AG09309 (cell line): Measurements from ENCODE around the gene ABCG1.

ENCODE experiments used
- DNase-seq: peaks from one replicate; pipeline ENCODE4 v3.0.0-alpha.2; 2010; ENCODE audit warnings: low read depth
- H3K4me3 ChIP-seq: 2 replicates; pipeline ENCODE4 v1.5.1; 2011; ENCODE audit warnings: mild to moderate bottlenecking, low read depth, low read length, moderate library complexity; ENCODE audit not compliant: control insufficient read depth
- CTCF ChIP-seq: IDR thresholded peaks from 2 replicates; pipeline ENCODE4 v1.5.1; 2011; ENCODE audit warnings: mild to moderate bottlenecking, low read depth, low read length, inconsistent platforms; ENCODE audit not compliant: insufficient read depth, control insufficient read depth; ENCODE audit errors: missing control alignments

ABCG1 gene

GRCh38 chr21:42293649-42294272 is 74.8 kb downstream of the ABCG1 start:
- no peak for DNase-seq
- H3K4me3 ChIP-seq: no peak overlapping the region
- TF ChIP-seq CTCF: no peak

GRCh38 chr21:42294273-42294880 is 75.4 kb downstream of the ABCG1 start:
- TF ChIP-seq CTCF: no peak
- DNase-seq: no peak

GRCh38 chr21:42295845-42296244 is 76.9 kb downstream of the ABCG1 start:
- no peak for TF ChIP-seq CTCF
- H3K4me3 ChIP-seq: no peak overlapping the region
- no peak for DNase-seq

More at GRCh38 chr21:42294273-42294880, 75.4 kb downstream of the ABCG1 start:
- no peak overlapping the region for H3K4me3 ChIP-seq

- no peak for TF ChIP-seq CTCF
- no peak overlapping the region for H3K4me3 ChIP-seq
- no peak for DNase-seq
Observed at GRCh38 chr21:42296501-42296900, 77.6 kb downstream of the ABCG1 start.

- no peak overlapping the region for H3K4me3 ChIP-seq
- no peak for DNase-seq
Observed at GRCh38 chr21:42297377-42297776, 78.4 kb downstream of the ABCG1 start.

GRCh38 chr21:42298237-42298636 is 79.3 kb downstream of the ABCG1 start:
- TF ChIP-seq CTCF: no peak
- no peak overlapping the region for H3K4me3 ChIP-seq
- DNase-seq: no peak

More at GRCh38 chr21:42297377-42297776, 78.4 kb downstream of the ABCG1 start:
- no peak for TF ChIP-seq CTCF
